COLO668 (cell line): ENCODE measurements around the gene PGLYRP1.
A peak's percentile ranks its signal among the peaks of the same experiment; 100 is the strongest.

Experiments
- DNase-seq: peaks from one replicate; lab custom pipeline; 2025; ENCODE audit not compliant: unreplicated experiment; lab: John Stamatoyannopoulos, UW

Gene PGLYRP1

DNA sequence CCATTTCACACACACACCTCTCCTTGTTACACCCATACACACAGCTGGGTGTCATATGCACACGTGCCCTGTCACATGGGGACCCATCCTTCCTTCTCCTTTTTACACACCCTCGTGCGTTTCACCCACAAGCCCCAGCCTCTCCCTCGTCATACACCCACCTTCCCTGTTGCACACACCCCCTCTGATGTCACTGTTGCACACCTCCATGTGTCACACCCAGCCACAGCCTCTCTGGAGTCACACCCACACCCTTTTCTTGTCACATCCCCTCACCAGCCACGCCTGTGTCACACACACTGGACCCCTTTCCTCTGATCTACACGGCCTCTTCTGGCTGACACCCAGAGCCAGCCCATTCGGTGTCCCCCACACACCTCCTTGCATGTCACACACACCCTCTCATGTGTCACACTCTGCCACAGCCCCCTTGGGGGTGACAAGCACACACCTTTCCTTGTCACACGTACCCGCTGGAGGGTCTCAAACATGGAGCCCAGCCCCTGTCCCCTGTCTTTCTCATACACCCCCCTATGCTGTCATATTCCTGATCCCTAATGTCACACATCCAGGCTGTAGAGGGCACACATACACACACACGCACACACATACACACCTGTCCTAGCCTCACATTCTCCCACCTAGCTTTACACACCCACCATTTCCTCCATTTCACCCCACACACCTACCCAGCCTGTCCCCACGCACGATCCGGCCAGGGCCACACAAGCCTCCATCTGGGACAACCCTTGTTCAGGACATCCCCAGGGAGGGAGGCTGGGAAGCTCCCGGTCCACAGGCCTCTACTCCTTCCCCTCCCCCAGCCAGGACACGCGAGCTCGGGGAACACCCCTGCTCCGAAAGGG is 50.5 kb downstream of the PGLYRP1 start:
- DNase-seq: peak; percentile 30

DNA sequence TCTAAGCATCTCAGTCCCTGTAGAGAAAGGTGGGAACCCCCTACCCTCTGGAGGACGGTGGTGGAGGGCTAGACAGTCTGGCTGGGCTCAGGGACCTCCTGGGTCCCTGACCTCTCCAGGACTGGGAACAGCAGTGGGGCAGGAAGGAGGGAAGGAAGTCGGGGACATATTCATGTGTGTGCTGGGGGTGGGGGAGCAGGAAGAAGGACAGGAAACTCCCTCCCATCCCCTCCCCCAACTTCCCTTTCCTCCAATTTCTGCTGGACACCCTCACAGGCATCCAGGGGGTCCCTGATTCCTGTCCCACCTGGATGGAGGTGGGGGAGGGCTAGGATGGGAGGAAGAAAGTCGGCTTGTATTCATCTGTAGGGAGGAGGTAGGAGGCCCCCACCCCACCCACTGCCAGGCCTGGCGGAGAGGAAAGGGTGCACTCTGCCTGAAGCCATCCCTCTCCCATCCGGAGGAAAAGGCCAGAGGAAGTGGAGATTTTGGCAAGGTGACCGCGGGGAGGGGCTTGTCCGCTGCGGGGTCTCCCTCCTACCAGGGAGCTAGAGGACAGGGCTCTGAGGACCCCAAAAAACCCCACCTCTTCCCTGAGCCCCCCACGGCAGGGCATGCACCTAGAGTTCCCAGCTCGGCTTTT is 51.5 kb downstream of the PGLYRP1 start:
- DNase-seq: no peak

DNA sequence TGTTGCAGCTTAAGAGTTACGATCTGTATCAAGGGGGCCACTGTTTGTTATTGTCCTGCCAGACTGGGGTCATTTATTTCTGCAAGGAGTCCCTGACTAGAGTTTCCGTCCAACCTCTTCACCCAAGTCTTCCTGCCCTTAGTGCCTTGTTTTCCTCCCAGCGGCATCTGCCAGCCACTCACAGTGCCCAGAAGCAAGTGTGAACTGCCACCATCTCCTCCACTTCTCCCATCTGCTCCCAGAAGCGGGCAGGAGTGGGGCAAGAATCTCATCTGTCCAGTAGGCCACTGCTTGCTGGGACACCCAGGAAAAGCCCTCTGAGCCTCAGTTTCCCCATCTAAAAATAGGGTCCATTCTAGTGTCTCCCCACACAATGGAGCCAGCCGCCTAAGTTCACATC is 53.2 kb downstream of the PGLYRP1 start:
- no peak for DNase-seq
